Effector memory CD4-positive, alpha-beta T cell (primary cell): ENCODE measurements around the gene DAPK3.
"Not testable (repeated sequence)": the region's sequence is repeated elsewhere in the genome, so short reads cannot be mapped to it uniquely, and the experiment has no call there.

ENCODE experiments used
- DNase-seq, 3 donors: peaks; one replicate each; pipeline ENCODE4 v3.0.0-alpha.2; 2020
- H3K27ac ChIP-seq: 2 replicates; pipeline ENCODE4 v1.7.0; 2013; ENCODE audit warnings: mild to moderate bottlenecking, low read length, moderate library complexity; ENCODE audit not compliant: insufficient read depth, poor library complexity, severe bottlenecking
- H3K27me3 ChIP-seq: replicated peaks from 2 replicates; pipeline ENCODE4 v1.7.0; 2013; ENCODE audit warnings: mild to moderate bottlenecking, low read length; ENCODE audit not compliant: insufficient read depth, control insufficient read depth, poor library complexity, severe bottlenecking
- H3K36me3 ChIP-seq: 2 replicates; pipeline ENCODE4 v1.7.0; 2013; ENCODE audit warnings: mild to moderate bottlenecking, low read length, moderate library complexity; ENCODE audit not compliant: control insufficient read depth, insufficient read depth
- H3K4me1 ChIP-seq: 2 replicates; pipeline ENCODE4 v1.7.0; 2013; ENCODE audit warnings: low read length, mild to moderate bottlenecking; ENCODE audit not compliant: control insufficient read depth, insufficient read depth, poor library complexity, severe bottlenecking
- H3K4me3 ChIP-seq: 2 replicates; pipeline ENCODE4 v1.7.0; 2013; ENCODE audit warnings: low read length, low read depth, mild to moderate bottlenecking; ENCODE audit not compliant: insufficient read depth, poor library complexity, severe bottlenecking
- H3K9me3 ChIP-seq: 2 replicates; pipeline ENCODE4 v1.7.0; 2013; ENCODE audit warnings: mild to moderate bottlenecking, low read length, moderate library complexity; ENCODE audit not compliant: control insufficient read depth

The DAPK3 gene

DNA sequence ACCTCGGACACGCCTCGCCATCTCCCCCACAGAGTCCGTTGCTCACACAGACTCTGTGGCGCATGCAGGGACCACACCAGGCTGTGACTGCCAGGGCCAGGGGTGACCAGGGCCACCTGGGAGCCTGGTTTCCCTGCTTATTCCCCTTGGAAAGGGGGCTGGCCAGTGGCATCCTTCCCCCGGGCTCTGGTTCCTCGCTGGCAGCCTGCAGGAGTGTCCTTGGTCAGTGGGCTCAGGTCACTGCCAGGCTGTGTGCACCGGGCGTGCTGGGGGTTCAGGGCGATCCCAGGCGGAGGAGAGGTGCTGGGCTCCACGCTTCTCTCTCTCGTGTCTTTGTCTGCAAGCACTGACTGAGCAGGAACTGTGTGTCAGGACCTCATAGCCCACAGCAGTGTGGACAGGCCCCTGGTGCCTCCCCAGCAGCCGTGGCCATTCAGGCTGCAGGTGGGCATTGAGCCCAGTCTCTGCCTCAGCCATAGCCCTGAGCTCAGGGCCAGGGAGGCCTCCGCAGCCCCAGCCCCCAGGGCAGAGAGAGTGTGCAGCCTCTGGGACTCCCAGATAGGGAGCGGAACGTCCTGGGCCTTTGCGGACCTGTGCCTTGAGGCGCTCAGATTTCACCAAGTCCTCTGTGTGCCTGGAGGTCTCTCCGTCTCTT is 43.1 kb upstream of the DAPK3 start:
- Histone ChIP-seq H3K27me3 (no peaks in the 10 kb centered on the region), H3K4me3 (no peak overlapping the region), H3K9me3 (no peaks in the 10 kb centered on the region), H3K27ac (no peak overlapping the region), H3K36me3 (peaks cover 43% of the 10 kb centered on the region), H3K4me1 (peaks cover 12% of the 10 kb centered on the region)
- no peak for DNase-seq

- no peaks in the 10 kb centered on the region for H3K27me3 ChIP-seq
- H3K36me3 ChIP-seq, result peaks cover 43% of the 10 kb centered on the region
- H3K4me1 ChIP-seq, result peaks cover 21% of the 10 kb centered on the region
- no peak overlapping the region for H3K27ac ChIP-seq
- H3K9me3 ChIP-seq, result no peaks in the 10 kb centered on the region
- no peak overlapping the region for H3K4me3 ChIP-seq
- DNase-seq, result no peak
Observed at GRCh38 chr19:4012975-4013634, 42.2 kb upstream of the DAPK3 start.

DNA sequence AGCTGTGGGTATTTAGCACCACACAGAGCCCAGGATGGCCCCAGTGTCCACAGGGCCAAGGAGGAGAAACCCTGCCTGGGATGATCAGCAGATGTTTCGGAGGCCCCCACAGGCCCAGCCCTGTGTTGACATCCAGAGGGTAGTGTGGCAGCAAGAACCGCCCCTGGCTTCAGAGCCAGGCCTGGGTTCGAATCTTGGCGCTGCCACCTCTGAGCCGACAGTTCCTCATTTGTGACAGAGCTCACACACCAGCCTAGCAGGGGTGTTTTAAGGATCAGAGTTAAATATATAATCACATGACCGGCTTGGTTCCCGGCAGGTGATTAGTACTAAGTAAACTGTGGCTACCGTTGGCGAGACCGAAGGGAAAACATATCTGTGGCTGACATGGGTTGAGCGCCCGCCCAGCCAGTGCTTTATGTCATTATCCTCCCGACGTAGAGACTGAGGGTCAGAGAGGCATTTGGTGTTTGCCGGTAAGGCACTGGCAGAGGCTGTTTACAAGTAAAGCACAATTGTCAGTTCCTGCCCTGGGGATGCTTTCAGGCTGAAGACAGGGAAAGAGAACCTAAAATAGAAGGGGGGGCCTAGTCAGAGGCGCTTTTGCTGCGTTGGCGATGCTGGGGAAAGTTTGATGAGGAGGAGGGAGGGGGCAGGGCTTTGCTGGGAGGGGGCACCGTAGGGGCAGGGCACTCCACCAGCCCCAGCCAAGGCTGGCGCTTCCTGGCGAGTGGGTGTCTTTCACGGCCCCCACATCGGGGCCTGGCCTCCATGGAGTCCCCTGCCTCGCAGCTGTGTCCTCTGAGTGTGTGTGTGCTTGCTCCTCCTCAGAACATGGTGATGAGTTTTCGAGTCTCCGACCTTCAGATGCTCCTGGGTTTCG is 41.4 kb upstream of the DAPK3 start:
- Histone ChIP-seq H3K4me1 (peaks cover 23% of the 10 kb centered on the region), H3K36me3 (peaks cover 43% of the 10 kb centered on the region), H3K27me3 (no peaks in the 10 kb centered on the region), H3K27ac (no peak overlapping the region), H3K4me3 (no peak overlapping the region), H3K9me3 (no peaks in the 10 kb centered on the region)
- no peak for DNase-seq

DNA sequence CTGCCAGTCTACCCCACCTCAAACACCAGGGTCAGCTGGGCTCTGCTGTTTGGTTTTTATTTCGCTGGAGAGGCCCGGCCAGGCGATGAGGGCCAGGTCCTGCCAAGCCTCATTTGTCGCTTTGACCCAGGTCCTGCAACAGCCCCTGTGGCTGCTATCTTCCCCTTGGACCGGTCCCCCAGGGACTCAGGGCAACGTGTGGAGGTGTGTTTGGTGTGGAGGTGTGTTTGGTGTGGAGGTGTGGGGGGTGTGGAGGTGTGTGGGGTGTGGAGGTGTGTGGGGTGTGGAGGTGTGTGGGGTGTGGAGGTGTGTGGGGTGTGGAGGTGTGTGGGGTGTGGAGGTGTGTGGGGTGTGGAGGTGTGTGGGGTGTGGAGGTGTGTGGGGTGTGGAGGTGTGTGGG is 40.5 kb upstream of the DAPK3 start:
- DNase-seq, H3K27ac ChIP-seq, H3K27me3 ChIP-seq, H3K4me3 ChIP-seq, H3K9me3 ChIP-seq: not testable (repeated sequence)
- Histone ChIP-seq H3K36me3 (peaks cover 43% of the 10 kb centered on the region), H3K4me1 (peaks cover 28% of the 10 kb centered on the region)

- no peaks in the 10 kb centered on the region for H3K27me3 ChIP-seq
- no peaks in the 10 kb centered on the region for H3K9me3 ChIP-seq
- no peak overlapping the region for H3K27ac ChIP-seq
- no peak for DNase-seq
- H3K4me1 ChIP-seq, result peaks cover 28% of the 10 kb centered on the region
- peaks cover 38% of the 10 kb centered on the region for H3K36me3 ChIP-seq
- no peak overlapping the region for H3K4me3 ChIP-seq
Observed at GRCh38 chr19:4010808-4011110, 39.9 kb upstream of the DAPK3 start.

DNA sequence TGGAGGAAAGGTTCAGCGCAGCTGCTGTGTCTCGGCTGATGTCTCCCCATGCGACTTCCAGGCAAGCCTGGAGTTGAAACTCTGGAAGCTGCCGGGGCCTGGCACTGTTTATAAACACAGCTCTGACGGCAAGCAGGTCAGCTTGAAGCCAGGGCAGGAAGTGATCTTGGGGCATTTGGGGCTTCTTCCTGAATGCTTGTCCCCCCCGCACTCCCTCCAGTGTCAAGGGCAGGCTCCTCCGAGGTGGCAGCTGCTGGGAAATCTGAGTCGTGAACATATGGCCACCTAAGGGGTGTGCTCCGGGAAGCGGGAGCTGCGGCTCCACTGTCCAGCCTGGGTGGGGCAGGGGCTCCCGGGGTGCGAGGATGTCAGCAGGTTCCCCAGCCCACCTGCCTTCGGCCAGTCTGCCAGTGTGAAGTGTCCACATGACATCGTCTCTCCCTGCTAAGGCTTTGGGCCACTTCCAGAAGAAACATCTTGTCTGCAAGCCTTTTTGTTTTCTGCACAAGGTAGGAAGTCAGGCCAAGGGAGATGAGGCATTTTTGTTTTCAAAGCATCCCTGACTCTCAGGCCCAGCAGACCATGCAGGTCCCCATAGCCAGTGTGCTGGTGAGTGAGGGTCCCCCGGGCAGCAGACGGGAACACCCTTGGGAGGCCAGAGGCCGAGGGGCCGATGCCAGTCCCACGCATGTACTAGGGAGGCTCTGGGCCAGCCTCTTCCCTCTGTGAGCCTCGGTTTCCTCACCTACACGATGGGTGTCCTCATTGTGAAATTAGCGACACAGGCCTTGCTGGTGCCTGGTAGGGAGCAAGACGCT is 39.3 kb upstream of the DAPK3 start:
- no peak for DNase-seq
- H3K4me1 ChIP-seq, result peaks cover 28% of the 10 kb centered on the region
- peaks cover 33% of the 10 kb centered on the region for H3K36me3 ChIP-seq
- H3K27me3 ChIP-seq, result no peaks in the 10 kb centered on the region
- H3K4me3 ChIP-seq, result no peak overlapping the region
- H3K27ac ChIP-seq, result no peak overlapping the region
- H3K9me3 ChIP-seq, result no peaks in the 10 kb centered on the region

DNA sequence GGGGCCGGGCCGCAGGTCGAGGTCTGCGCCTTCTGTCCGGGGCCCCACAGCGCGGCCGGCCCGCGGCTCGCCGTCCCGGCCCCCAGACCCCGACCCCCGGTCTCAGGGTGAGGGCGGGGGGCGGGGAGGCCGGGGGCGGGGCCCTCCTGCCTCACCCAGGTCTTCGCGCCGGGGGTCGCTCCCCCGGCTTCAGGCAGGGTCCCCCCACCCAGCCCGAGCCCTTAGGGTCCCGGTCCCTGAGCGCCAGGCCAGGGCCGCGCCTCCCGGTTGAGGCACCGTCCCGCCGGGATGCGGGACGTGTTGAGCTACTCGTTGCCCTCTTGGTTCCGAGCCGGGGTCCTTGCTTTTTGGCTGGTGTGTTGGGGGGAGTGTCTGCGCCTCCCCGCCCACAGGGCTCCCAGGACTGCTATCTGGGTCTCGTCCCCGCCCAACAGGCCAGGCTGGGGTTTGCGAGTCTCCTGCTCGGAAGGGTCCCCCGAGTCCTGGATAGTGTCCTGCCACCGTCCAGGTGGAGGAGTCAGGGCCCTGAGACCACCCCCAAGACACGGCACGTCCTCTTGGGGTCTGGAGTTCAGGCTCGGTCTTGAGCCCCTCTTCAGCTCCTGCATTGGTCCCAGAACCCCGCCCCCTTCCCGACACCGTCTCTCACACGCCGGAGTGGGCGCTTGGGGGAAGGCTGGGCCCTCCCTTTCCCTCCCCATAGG is 37.1 kb upstream of the DAPK3 start:
- no peaks in the 10 kb centered on the region for H3K9me3 ChIP-seq
- H3K27me3 ChIP-seq, result no peaks in the 10 kb centered on the region
- no peak for DNase-seq
- H3K4me3 ChIP-seq, result peak overlapping the region; percentile 75
- peaks cover 28% of the 10 kb centered on the region for H3K4me1 ChIP-seq
- H3K27ac ChIP-seq, result peak overlapping the region; percentile 58
- peaks cover 21% of the 10 kb centered on the region for H3K36me3 ChIP-seq

- no peaks in the 10 kb centered on the region for H3K9me3 ChIP-seq
- H3K36me3 ChIP-seq, result peaks cover 14% of the 10 kb centered on the region
- H3K4me1 ChIP-seq, result peaks cover 28% of the 10 kb centered on the region
- peak within 1 kb of the TSS; percentile 75 for H3K4me3 ChIP-seq
- peak; percentile 91 to 93 (median 93) for DNase-seq
- no peaks in the 10 kb centered on the region for H3K27me3 ChIP-seq
- H3K27ac ChIP-seq, result peak within 1 kb of the TSS; percentile 60
Observed at GRCh38 chr19:4007021-4007835, 36.3 kb upstream of the DAPK3 start, which contains the start of gene PIAS4. TSS of gene PIAS4 (plus strand) at chr19:4007736. CDS start at chr19:4007761, 25 bp downstream.

DNA sequence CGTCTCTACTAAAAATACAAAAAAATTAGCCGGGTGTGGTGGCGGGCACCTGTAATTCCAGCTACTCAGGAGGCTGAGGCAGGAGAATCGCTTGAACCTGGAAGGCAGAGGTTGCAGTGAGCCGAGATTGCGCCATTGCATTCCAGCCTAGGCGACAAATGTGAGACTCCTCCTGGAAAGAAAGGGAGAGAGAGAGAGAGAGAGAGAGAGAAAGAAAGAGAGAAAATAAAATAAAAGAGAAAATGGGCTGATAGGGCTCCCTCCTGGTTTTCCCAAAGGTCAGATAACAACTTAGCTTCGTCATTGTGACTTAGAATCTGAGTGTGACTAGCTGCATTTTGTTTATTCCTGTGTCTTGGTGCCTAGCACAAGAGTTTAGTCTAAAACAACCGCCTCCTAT is 34.5 kb upstream of the DAPK3 start:
- H3K4me1 ChIP-seq, result peaks cover 25% of the 10 kb centered on the region
- H3K9me3 ChIP-seq, H3K27ac ChIP-seq, DNase-seq, H3K4me3 ChIP-seq, H3K36me3 ChIP-seq, H3K27me3 ChIP-seq: not testable (repeated sequence)
